GM18502 (cell line): ENCODE results near the gene PIK3R6.

Experiments used
- ATAC-seq: cut with Tn5 transposase; IDR thresholded peaks from one replicate; pipeline ENCODE4 v1.9.1; 2021; ENCODE audit warnings: mild to moderate bottlenecking; ENCODE audit not compliant: unreplicated experiment, poor library complexity

PIK3R6 gene

DNA sequence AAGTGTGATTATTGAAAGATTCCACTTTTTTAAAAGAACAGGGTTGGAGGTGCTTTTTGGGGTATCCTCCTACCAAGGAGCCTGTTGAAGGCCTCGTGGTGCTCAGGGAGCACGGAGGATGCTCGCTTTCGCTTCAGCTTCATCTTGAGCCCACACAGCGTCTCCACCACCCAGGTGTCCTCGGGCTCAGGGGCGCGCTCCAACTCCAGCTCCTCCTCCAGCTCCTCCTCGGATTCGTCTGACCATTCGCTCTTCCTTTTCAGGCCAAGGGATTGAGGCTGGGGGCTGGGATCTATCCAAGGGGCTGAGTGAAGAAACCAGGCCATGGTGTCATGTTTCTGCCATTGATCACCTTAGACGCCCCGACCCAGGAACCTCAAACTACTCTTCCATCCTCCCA, 110.3 kb downstream of the PIK3R6 start:
- ATAC-seq: no peak

DNA sequence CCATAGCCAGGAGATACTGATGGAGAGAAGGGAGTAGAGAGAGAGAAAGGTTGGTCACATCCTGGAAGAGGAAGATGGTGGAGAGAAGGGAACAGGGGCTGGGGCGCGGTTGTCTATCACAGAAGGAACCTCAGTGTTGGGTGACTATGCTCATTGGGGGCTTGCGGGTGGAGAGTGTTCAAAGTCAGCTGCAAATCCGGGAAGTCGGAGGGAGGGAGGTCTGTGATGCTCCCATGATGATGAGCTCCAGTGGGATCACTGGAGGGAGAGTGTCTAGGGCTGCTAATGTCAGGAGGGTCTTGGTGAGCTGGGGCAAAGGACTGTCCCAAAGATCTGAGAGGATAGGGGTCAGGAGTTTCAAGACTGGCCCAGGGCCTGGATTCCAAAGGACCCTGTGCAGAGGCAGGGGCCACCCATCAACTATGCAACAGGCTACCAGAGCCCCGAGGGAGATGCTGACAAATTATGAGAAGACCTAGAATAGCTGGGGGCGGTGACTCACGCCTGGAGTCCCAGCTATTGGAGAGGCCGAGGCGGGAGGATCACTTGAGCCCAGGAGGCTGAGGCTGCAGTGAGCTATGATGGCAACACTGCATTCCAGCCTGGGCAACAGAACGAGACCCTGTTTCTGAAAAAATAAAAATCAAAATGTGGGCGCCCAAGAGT, 111.8 kb downstream of the PIK3R6 start:
- ATAC-seq: no peak

DNA sequence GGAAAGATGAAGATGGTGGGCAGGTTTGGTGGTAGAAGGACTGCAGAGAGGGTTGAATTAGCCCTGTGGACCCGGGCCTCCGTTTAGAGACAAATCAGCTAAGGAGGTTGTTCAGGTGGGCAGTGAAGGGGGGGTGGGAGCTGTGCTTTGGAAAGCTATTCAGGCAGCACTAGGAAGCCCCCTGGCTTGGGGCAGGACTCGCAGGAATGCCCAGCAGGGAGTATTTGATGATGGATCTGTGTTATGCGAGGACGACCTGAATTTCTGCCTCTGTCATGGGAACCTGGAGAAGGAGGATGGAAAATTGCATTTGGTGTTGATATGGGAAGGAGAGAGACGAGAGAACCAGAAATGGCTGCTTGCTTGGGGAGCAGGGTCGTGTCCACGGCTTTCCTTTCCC, 112.6 kb downstream of the PIK3R6 start:
- ATAC-seq: no peak

DNA sequence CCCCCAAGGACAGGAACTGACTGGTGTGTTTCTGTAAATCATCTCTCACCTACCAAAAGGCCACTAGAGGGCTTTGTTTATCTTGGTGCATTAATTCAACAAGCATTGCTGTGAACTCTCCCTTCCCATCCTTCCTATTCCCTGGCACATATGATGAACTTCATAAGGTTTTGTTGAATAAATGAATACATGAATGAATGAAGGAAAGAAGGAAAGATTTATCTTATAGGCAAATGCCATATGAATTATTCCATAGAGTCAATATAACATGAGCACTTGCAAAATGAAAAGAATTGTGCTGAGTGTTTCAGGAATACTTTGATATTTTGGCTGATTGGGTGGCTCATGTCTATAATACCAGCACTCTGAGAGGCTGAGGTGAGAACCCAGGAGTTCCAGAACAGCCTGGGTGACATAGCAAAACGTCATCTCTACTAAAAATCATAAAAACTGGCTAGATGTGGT, 113.5 kb downstream of the PIK3R6 start:
- ATAC-seq: no peak

DNA sequence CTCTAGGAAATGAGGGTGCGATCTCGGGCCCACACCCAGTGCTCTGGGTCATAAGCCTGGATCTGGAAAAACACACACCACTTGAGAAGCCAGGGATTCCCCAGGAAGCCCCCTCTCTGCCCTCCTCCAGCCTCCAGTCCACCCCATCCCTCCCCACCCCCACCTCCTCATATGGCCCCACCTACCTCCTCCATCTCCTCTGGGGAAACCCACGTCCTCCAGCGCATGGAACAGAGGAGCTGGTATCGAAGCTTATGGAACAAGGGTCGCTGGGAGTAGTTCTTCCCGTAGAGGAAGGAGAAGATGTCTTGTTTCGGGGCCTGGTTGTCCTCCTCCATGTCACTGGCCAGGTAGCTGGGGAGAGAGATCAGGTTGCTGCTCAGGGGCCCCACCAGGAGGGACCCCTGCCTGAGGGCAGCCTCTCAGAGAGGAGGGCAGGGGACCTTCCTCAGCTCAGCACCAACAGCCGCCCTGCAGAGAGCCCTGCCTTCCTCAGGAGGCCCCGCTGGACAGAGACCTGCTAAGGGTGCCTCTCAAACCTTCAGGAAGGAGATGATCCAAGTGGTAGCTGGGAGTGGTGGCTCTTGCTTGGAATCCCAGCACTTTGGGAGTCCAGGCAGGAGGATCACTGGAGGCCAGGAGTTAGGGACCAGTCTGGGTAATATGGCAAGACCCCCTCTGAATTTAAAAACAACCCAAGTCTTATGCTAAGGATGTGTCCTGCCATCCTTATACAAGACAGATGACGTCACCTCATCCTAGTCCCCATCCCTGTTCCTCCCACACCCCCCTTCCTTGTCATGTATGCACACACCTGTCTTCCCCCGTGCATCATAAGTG, 114.1 kb downstream of the PIK3R6 start:
- no peak for ATAC-seq
